ENCODE measurements around the gene SLC1A1. TPM values are rescaled to one million over a fixed set of nuclear protein-coding genes. Genes with fewer than 3 reads are reported as not detected.
A peak's percentile ranks its signal among the peaks of the same experiment; 100 is the strongest.

Gene SLC1A1
- total and polyA plus RNA-seq, 2 experiments from 2014 or later: 34.6 to 47.6 TPM

- Histone ChIP-seq H3K27ac (no peak overlapping the region), H3F3A (ENCODE audit: insufficient read depth) (no peaks in the 10 kb centered on the region), H3K27me3 (replicated peaks; ENCODE audit: insufficient read depth) (no peaks in the 10 kb centered on the region), H3K36me3 (ENCODE audit: low read depth) (no peaks in the 10 kb centered on the region), H3K9ac (no peak overlapping the region), H4K20me1 (ENCODE audit: insufficient read depth) (no peaks in the 10 kb centered on the region), H3K79me2 (ENCODE audit: insufficient read depth) (no peaks in the 10 kb centered on the region), H3K4me1 (ENCODE audit: insufficient read depth) (peaks cover 8% of the 10 kb centered on the region; the same call in 1 of the 2 replicates), H2AFZ (peak overlapping the region; percentile 52), H3K4me2 (ENCODE audit: unreplicated experiment) (peak overlapping the region; percentile 6), H3K9me2 (ENCODE audit: insufficient read depth) (no peaks in the 10 kb centered on the region), H3K9me3 (ENCODE audit: low read depth) (no peaks in the 10 kb centered on the region), H3K4me3 (no peak overlapping the region)
- TF ChIP-seq EZH2phosphoT487 (IDR thresholded peaks at IDR 0.05; ENCODE audit: insufficient read depth, low read depth): no peak
- TF ChIP-seq EZH2 (IDR thresholded peaks at IDR 0.05; ENCODE audit: insufficient read depth, poor library complexity, severe bottlenecking): no peak
- DNase-seq: peak; percentile 32
- WGBS, 2 experiments (ENCODE audit: low coverage in 1 of 2, low lambda C conversion rate in 2 of 2, missing lambda C conversion rate in 2 of 2): 9 to 21% methylated on average over 3 of the region's 3 CpGs
- in situ Hi-C loops (cut with MboI): no loop called here
These were observed 26.4 kb upstream of the SLC1A1 start for GRCh38 chr9:4463824-4464223.

- Histone ChIP-seq H3K9ac (no peak overlapping the region), H3F3A (ENCODE audit: insufficient read depth) (no peaks in the 10 kb centered on the region), H3K36me3 (ENCODE audit: low read depth) (no peaks in the 10 kb centered on the region), H3K4me3 (no peak overlapping the region), H3K9me3 (ENCODE audit: low read depth) (no peaks in the 10 kb centered on the region), H3K79me2 (ENCODE audit: insufficient read depth) (no peaks in the 10 kb centered on the region), H3K27ac (no peak overlapping the region), H3K4me1 (ENCODE audit: insufficient read depth) (peaks cover 8% of the 10 kb centered on the region; the same call in 1 of the 2 replicates), H3K4me2 (ENCODE audit: unreplicated experiment) (no peak overlapping the region), H3K27me3 (replicated peaks; ENCODE audit: insufficient read depth) (no peaks in the 10 kb centered on the region), H2AFZ (no peak overlapping the region), H3K9me2 (ENCODE audit: insufficient read depth) (no peaks in the 10 kb centered on the region), H4K20me1 (ENCODE audit: insufficient read depth) (no peaks in the 10 kb centered on the region)
- in situ Hi-C loops (cut with MboI): no loop called here
- peak; percentile 4 for DNase-seq
- TF ChIP-seq EZH2phosphoT487 (IDR thresholded peaks at IDR 0.05; ENCODE audit: insufficient read depth, low read depth) (no peak), EZH2 (IDR thresholded peaks at IDR 0.05; ENCODE audit: insufficient read depth, poor library complexity, severe bottlenecking) (no peak)
- 84 to 88% methylated on average over 11 of the region's 11 CpGs for WGBS, 2 experiments (ENCODE audit: low coverage in 1 of 2, low lambda C conversion rate in 2 of 2, missing lambda C conversion rate in 2 of 2)
These were observed 25.3 kb upstream of the SLC1A1 start for GRCh38 chr9:4464911-4465513.

GRCh38 chr9:4465910-4466309 lies 24.4 kb upstream of the SLC1A1 start:
- Histone ChIP-seq H3K27me3 (replicated peaks; ENCODE audit: insufficient read depth) (no peaks in the 10 kb centered on the region), H3K9me3 (ENCODE audit: low read depth) (no peaks in the 10 kb centered on the region), H3K27ac (no peak overlapping the region), H3K79me2 (ENCODE audit: insufficient read depth) (no peaks in the 10 kb centered on the region), H3K9me2 (ENCODE audit: insufficient read depth) (no peaks in the 10 kb centered on the region), H3K4me2 (ENCODE audit: unreplicated experiment) (no peak overlapping the region), H2AFZ (no peak overlapping the region), H3K9ac (no peak overlapping the region), H3F3A (ENCODE audit: insufficient read depth) (no peaks in the 10 kb centered on the region), H4K20me1 (ENCODE audit: insufficient read depth) (no peaks in the 10 kb centered on the region), H3K36me3 (ENCODE audit: low read depth) (no peaks in the 10 kb centered on the region), H3K4me1 (ENCODE audit: insufficient read depth) (peaks cover 8% of the 10 kb centered on the region; the same call in 1 of the 2 replicates), H3K4me3 (no peak overlapping the region)
- 70 to 83% methylated on average over 2 of the region's 2 CpGs for WGBS, 2 experiments (ENCODE audit: low coverage in 1 of 2, low lambda C conversion rate in 2 of 2, missing lambda C conversion rate in 2 of 2)
- no peak for DNase-seq
- in situ Hi-C loops (cut with MboI): no loop called here
- TF ChIP-seq EZH2 (IDR thresholded peaks at IDR 0.05; ENCODE audit: insufficient read depth, poor library complexity, severe bottlenecking) (no peak), EZH2phosphoT487 (IDR thresholded peaks at IDR 0.05; ENCODE audit: insufficient read depth, low read depth) (no peak)

- Histone ChIP-seq H3K79me2 (ENCODE audit: insufficient read depth) (no peaks in the 10 kb centered on the region), H3K27ac (no peak overlapping the region), H3K4me3 (no peak overlapping the region), H2AFZ (no peak overlapping the region), H3K9me2 (ENCODE audit: insufficient read depth) (no peaks in the 10 kb centered on the region), H3K9me3 (ENCODE audit: low read depth) (no peaks in the 10 kb centered on the region), H3F3A (ENCODE audit: insufficient read depth) (peaks cover 8% of the 10 kb centered on the region; the same call in 1 of the 2 replicates), H3K4me2 (ENCODE audit: unreplicated experiment) (no peak overlapping the region), H3K36me3 (ENCODE audit: low read depth) (no peaks in the 10 kb centered on the region), H3K9ac (no peak overlapping the region), H4K20me1 (ENCODE audit: insufficient read depth) (no peaks in the 10 kb centered on the region), H3K4me1 (ENCODE audit: insufficient read depth) (no peaks in the 10 kb centered on the region), H3K27me3 (replicated peaks; ENCODE audit: insufficient read depth) (no peaks in the 10 kb centered on the region)
- no peak for DNase-seq
- in situ Hi-C loops (cut with MboI): no loop called here
- WGBS, 2 experiments (ENCODE audit: low coverage in 1 of 2, low lambda C conversion rate in 2 of 2, missing lambda C conversion rate in 2 of 2): 11 to 24% methylated on average over 1 of the region's 1 CpG
- TF ChIP-seq EZH2phosphoT487 (IDR thresholded peaks at IDR 0.05; ENCODE audit: insufficient read depth, low read depth): no peak
- no peak for TF ChIP-seq EZH2 (IDR thresholded peaks at IDR 0.05; ENCODE audit: insufficient read depth, poor library complexity, severe bottlenecking)
These were observed 15.0 kb upstream of the SLC1A1 start for GRCh38 chr9:4475301-4475700.

Data from GM23248 (cell line).